Testis (tissue), 3 donors: ENCODE results near the gene TRAF2. TPM values are rescaled to one million over a fixed set of nuclear protein-coding genes. Genes with fewer than 3 reads are reported as not detected.

ENCODE experiments used
- DNase-seq: peaks from one replicate; pipeline ENCODE4 v3.0.0-alpha.2; 2019
- H3K27ac ChIP-seq, 2 donors: fragments of 200-600 bp; sonication (generic); one replicate each; pipeline ENCODE4 v1.5.1; 2019
- H3K27me3 ChIP-seq: fragments of 200-600 bp; sonication (generic); one replicate; pipeline ENCODE4 v1.5.1; 2019
- H3K36me3 ChIP-seq: fragments of 200-600 bp; sonication (generic); one replicate; pipeline ENCODE4 v1.5.1; 2017; ENCODE audit warnings: low read depth; ENCODE audit errors: missing control alignments
- H3K4me1 ChIP-seq: fragments of 200-600 bp; sonication (generic); one replicate; pipeline ENCODE4 v1.5.1; 2019
- H3K4me3 ChIP-seq, 2 donors: fragments of 200-600 bp; sonication (generic); one replicate each; pipeline ENCODE4 v1.5.1; 2017 to 2019
- H3K9me3 ChIP-seq: fragments of 200-600 bp; sonication (generic); one replicate; pipeline ENCODE4 v1.5.1; 2017
- CTCF ChIP-seq, 3 experiments: fragments of 450-650 bp in 2 of 3; fragments of 200-600 bp in 1 of 3; sonication (generic) in 1 of 3; IDR thresholded peaks; one replicate each; pipeline ENCODE4 v1.5.1; 2016 to 2019; ENCODE audit warnings: antibody characterized with exemption in 3 of 3, mild to moderate bottlenecking in 2 of 3, moderate library complexity in 1 of 3
- POLR2A ChIP-seq: fragments of 450-650 bp; IDR thresholded peaks from one replicate; pipeline ENCODE4 v1.6.1; 2017; ENCODE audit warnings: antibody characterized with exemption, mild to moderate bottlenecking, moderate library complexity
- WGBS, 2 donors: methylation state at CpG; one replicate each; pipeline ENCODE4 v1.1.5; 2018; 5-methylcytosine and 5-hydroxymethylcytosine counted together
- intact Hi-C: fragments of 100-400 bp; cut with DNase I; formaldehyde crosslinking; loops from one replicate; pipeline ENCODE4 v1.15.1; 2023; ENCODE audit warnings: low total_unique reads
- polyA plus RNA-seq: library from polyadenylated mRNA; stranded (reverse); fragments of 350-450 nt; fragmentation: Illumina TruSeq; extraction: RNeasy Lipid Tissue Mini Kit (QIAGEN cat#74804); gene quantifications from one replicate; pipeline ENCODE4 v1.2.3, GENCODE V29; 2014; ENCODE audit warnings: low read depth, low replicate concordance; ENCODE audit not compliant: insufficient read depth
- total RNA-seq, 2 donors: library from RNA; depleted of rRNA; stranded (reverse); fragments of >200 nt; gene quantifications; one replicate each; pipeline ENCODE4 v1.2.3, GENCODE V29; 2016

Gene TRAF2
- total and polyA plus RNA-seq, 3 donors from 2014 or later = 21.9 to 32.9 (median 23.7) TPM

GRCh38 chr9:136962163-136962562 is 75.8 kb downstream of the TRAF2 start:
- 92 to 96% methylated on average over 9 of the region's 9 CpGs for WGBS, 2 donors
- no peaks in the 10 kb centered on the region for H3K36me3 ChIP-seq
- no peak for TF ChIP-seq CTCF (IDR thresholded peaks at IDR 0.05)
- no peak overlapping the region for H3K4me3 ChIP-seq
- no peaks in the 10 kb centered on the region for H3K9me3 ChIP-seq
- DNase-seq = no peak
- no peaks in the 10 kb centered on the region for H3K27me3 ChIP-seq
- peaks cover 64% of the 10 kb centered on the region for H3K4me1 ChIP-seq
- H3K27ac ChIP-seq = peak overlapping the region; percentile 81
- intact Hi-C loops = no loop called here

GRCh38 chr9:136962701-136963248 is 76.5 kb downstream of the TRAF2 start:
- Histone ChIP-seq H3K4me1 (peaks cover 64% of the 10 kb centered on the region), H3K9me3 (no peaks in the 10 kb centered on the region), H3K4me3 (no peak overlapping the region), H3K27ac (peak overlapping the region; percentile 81), H3K36me3 (no peaks in the 10 kb centered on the region), H3K27me3 (no peaks in the 10 kb centered on the region)
- peak; percentile 85 for DNase-seq
- TF ChIP-seq CTCF (IDR thresholded peaks at IDR 0.05) = no peak
- no peak for TF ChIP-seq POLR2A
- intact Hi-C loops = no loop called here
- WGBS, 2 donors = 64 to 77% methylated on average over 7 to 11 of the region's 11 CpGs

- Histone ChIP-seq H3K27ac (peak overlapping the region; percentile 81), H3K4me1 (peaks cover 68% of the 10 kb centered on the region), H3K4me3 (no peak overlapping the region), H3K36me3 (no peaks in the 10 kb centered on the region), H3K27me3 (no peaks in the 10 kb centered on the region), H3K9me3 (no peaks in the 10 kb centered on the region)
- 50 to 53% methylated on average over 7 to 15 of the region's 15 CpGs for WGBS, 2 donors
- TF ChIP-seq POLR2A = no peak
- no peak for TF ChIP-seq CTCF (IDR thresholded peaks at IDR 0.05)
- intact Hi-C loops = no loop called here
- no peak for DNase-seq
These were observed 77.0 kb downstream of the TRAF2 start for GRCh38 chr9:136963341-136963740.

GRCh38 chr9:136963751-136964150 is 77.4 kb downstream of the TRAF2 start:
- no peak for DNase-seq
- H3K4me1 ChIP-seq = peaks cover 72% of the 10 kb centered on the region
- peak overlapping the region; percentile 81 for H3K27ac ChIP-seq
- H3K4me3 ChIP-seq = no peak overlapping the region
- no peaks in the 10 kb centered on the region for H3K9me3 ChIP-seq
- no peak for TF ChIP-seq POLR2A
- TF ChIP-seq CTCF (IDR thresholded peaks at IDR 0.05) = no peak
- WGBS, 2 donors = 80 to 82% methylated on average over 2 to 12 of the region's 12 CpGs
- no peaks in the 10 kb centered on the region for H3K27me3 ChIP-seq
- intact Hi-C loops = no loop called here
- H3K36me3 ChIP-seq = no peaks in the 10 kb centered on the region

- Histone ChIP-seq H3K9me3 (no peaks in the 10 kb centered on the region), H3K27me3 (no peaks in the 10 kb centered on the region), H3K4me3 (no peak overlapping the region), H3K4me1 (peaks cover 72% of the 10 kb centered on the region), H3K27ac (peak overlapping the region; percentile 81), H3K36me3 (no peaks in the 10 kb centered on the region)
- no peak for TF ChIP-seq CTCF (IDR thresholded peaks at IDR 0.05)
- TF ChIP-seq POLR2A = no peak
- intact Hi-C loops = no loop called here
- DNase-seq = no peak
- WGBS, 2 donors = 64 to 70% methylated on average over 5 to 22 of the region's 22 CpGs
These were observed 77.9 kb downstream of the TRAF2 start for GRCh38 chr9:136964171-136964689.
